ENCODE measurements around the gene ZNF488. TPM values are rescaled to one million over a fixed set of nuclear protein-coding genes. Genes with fewer than 3 reads are reported as not detected.
A peak's percentile ranks its signal among the peaks of the same experiment; 100 is the strongest.

ZNF488 gene
- total RNA-seq, 1 donor from 2014 or later = 2.9 TPM

DNA sequence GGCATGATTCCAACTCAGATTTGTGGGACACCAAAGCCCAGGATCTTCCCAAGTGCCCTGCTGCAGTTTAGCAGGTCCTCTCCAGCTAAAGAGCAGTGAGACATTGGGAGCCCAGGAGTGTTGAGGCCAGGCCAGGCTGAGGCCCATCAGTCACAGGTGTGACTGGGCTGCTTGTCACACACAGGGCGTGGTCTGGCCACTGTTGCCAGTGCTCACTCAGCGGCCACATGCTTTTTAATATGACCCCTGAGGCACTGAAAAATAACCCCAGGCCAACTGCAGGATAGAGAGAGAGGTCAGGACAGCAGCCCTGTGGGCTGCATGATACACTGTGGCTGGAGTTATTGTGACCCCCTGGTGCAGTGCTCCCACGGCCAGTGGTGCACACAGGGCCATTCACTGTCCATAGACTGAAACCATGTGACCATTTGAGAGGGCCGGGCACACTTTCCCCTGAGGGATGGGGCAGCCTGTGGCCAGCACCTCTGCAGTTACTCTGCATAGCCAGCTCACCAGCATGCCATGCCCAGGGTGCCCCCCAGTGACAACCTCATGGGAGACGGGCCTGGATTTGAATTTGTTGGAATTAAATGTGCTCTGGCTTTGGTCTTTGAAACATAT lies 57.7 kb downstream of the ZNF488 start:
- Mint-ChIP-seq H3K27ac (ENCODE audit: unreplicated experiment) (peak overlapping the region; percentile 50), H3K9me3 (no peaks in the 10 kb centered on the region), H3K27me3 (ENCODE audit: low read depth) (no peaks in the 10 kb centered on the region), H3K4me3 (no peak overlapping the region), H3K36me3 (ENCODE audit: low read depth) (no peaks in the 10 kb centered on the region), H3K4me1 (peaks cover 4% of the 10 kb centered on the region)
- DNase-seq (ENCODE audit: low read depth, low spot score) = no peak
- TF ChIP-seq, protein P1, sequence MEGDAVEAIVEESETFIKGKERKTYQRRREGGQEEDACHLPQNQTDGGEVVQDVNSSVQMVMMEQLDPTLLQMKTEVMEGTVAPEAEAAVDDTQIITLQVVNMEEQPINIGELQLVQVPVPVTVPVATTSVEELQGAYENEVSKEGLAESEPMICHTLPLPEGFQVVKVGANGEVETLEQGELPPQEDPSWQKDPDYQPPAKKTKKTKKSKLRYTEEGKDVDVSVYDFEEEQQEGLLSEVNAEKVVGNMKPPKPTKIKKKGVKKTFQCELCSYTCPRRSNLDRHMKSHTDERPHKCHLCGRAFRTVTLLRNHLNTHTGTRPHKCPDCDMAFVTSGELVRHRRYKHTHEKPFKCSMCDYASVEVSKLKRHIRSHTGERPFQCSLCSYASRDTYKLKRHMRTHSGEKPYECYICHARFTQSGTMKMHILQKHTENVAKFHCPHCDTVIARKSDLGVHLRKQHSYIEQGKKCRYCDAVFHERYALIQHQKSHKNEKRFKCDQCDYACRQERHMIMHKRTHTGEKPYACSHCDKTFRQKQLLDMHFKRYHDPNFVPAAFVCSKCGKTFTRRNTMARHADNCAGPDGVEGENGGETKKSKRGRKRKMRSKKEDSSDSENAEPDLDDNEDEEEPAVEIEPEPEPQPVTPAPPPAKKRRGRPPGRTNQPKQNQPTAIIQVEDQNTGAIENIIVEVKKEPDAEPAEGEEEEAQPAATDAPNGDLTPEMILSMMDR (conservative IDR thresholded peaks at IDR 0.05) = no peak

DNA sequence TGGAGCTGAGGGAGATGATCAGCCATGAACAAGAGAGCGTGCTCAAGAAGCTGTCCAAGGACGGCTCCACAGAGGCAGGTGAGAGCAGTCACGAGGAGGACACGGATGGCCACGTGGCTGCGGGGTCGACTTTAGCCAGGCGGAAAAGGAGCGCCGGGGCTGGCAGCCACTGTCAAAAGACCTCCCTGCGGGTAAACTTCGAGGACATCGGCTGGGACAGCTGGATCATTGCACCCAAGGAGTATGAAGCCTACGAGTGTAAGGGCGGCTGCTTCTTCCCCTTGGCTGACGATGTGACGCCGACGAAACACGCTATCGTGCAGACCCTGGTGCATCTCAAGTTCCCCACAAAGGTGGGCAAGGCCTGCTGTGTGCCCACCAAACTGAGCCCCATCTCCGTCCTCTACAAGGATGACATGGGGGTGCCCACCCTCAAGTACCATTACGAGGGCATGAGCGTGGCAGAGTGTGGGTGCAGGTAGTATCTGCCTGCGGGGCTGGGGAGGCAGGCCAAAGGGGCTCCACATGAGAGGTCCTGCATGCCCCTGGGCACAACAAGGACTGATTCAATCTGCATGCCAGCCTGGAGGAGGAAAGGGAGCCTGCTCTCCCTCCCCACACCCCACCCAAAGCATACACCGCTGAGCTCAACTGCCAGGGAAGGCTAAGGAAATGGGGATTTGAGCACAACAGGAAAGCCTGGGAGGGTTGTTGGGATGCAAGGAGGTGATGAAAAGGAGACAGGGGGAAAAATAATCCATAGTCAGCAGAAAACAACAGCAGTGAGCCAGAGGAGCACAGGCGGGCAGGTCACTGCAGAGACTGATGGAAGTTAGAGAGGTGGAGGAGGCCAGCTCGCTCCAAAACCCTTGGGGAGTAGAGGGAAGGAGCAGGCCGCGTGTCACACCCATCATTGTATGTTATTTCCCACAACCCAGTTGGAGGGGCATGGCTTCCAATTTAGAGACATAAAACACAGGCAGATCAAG lies 58.5 kb downstream of the ZNF488 start:
- Mint-ChIP-seq H3K4me1 (peaks cover 7% of the 10 kb centered on the region), H3K27ac (ENCODE audit: unreplicated experiment) (no peak overlapping the region), H3K9me3 (no peaks in the 10 kb centered on the region), H3K36me3 (ENCODE audit: low read depth) (no peaks in the 10 kb centered on the region), H3K27me3 (ENCODE audit: low read depth) (no peaks in the 10 kb centered on the region), H3K4me3 (no peak overlapping the region)
- no peak for DNase-seq (ENCODE audit: low read depth, low spot score)
- TF ChIP-seq, protein P1 (conservative IDR thresholded peaks at IDR 0.05) = no peak

DNA sequence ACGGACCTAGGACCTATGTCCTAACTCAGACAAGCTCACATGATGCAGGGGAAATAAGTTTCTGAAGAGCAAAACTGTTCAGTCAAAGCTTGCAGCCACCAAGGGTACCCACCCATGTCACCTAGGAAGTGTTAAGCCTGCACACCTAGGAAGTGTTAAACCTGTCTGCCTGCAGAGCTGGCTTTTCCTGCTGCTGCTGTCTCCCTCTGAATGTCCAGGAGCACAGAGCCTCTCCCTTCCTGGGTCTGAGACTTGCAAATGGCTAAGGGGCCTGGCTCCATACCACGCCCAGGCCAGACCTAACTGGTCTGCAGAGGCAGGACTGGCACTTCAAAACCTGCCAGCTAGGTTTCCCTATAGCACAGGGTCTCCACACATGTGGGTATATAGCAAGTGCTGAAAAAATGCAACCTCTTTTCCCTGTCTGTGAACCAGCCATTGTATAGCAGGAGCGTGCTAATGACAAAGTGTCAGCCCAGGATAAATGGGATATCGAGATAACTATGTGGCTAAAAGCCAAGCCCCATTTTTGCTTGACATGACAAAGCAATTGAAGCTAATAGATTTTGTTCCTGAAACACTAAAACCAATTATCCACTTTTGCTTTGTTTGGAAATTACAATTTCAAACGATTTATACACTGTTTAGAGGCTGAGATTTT lies 60.3 kb downstream of the ZNF488 start:
- Mint-ChIP-seq H3K27me3 (ENCODE audit: low read depth) (no peaks in the 10 kb centered on the region), H3K9me3 (peaks cover under 1% of the 10 kb centered on the region), H3K36me3 (ENCODE audit: low read depth) (no peaks in the 10 kb centered on the region), H3K4me3 (no peak overlapping the region), H3K27ac (ENCODE audit: unreplicated experiment) (no peak overlapping the region), H3K4me1 (peaks cover 7% of the 10 kb centered on the region)
- TF ChIP-seq, protein P1 (conservative IDR thresholded peaks at IDR 0.05) = no peak
- DNase-seq (ENCODE audit: low read depth, low spot score) = no peak

DNA sequence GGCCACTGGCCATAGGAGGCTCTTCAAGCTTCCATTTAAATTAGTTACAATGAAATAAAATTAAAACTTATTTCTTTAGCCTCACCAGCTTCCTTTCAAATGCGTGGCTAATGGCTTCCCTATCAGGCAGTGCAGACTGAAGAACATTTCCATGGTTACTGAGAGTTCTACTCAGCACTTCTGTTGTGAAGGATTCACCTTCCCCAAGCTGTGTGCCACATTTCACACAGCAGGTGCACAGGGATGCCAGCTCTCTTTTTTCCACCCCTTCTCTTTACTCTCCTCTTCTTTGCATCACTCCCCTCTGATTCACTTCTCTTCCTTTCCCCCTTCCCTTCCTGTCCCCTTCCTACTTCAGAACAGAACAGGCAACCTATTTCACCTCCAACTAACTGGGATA lies 61.0 kb downstream of the ZNF488 start:
- Mint-ChIP-seq H3K4me1 (peaks cover 7% of the 10 kb centered on the region), H3K36me3 (ENCODE audit: low read depth) (no peaks in the 10 kb centered on the region), H3K4me3 (no peak overlapping the region), H3K9me3 (peaks cover 2% of the 10 kb centered on the region), H3K27ac (ENCODE audit: unreplicated experiment) (no peak overlapping the region), H3K27me3 (ENCODE audit: low read depth) (no peaks in the 10 kb centered on the region)
- DNase-seq (ENCODE audit: low read depth, low spot score) = no peak
- TF ChIP-seq, protein P1 (conservative IDR thresholded peaks at IDR 0.05) = no peak

DNA sequence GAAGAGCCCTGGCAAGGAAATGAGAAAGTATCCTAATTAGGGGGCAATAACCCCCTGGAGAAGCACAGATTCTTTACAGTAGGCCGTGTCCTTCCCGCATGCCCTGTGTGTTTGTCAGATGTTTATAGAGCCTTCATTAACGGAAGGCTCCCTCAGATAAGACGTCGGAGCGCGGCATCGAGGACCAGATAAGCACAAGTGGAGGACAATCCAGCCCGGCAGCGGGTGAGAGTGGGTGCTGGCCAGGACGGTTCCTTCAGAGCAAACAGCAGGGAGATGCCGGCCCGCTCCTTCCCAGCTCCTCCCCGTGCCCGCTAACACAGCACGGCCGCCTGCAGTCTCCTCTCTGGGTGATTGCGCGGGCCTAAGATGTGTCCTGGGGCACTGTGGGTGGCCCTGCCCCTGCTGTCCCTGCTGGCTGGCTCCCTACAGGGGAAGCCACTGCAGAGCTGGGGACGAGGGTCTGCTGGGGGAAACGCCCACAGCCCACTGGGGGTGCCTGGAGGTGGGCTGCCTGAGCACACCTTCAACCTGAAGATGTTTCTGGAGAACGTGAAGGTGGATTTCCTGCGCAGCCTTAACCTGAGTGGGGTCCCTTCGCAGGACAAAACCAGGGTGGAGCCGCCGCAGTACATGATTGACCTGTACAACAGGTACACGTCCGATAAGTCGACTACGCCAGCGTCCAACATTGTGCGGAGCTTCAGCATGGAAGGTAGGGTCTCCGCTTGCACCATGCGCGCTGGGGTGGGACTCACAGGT lies 61.6 kb downstream of the ZNF488 start, which contains the start of gene GDF2:
GDF2 (plus strand) TSS at position 155 of the 762 bp plus-strand sequence; CDS start at position 370, 215 bp downstream.
- no peaks in the 10 kb centered on the region for H3K36me3 Mint-ChIP-seq (ENCODE audit: low read depth)
- peak within 1 kb of the TSS; percentile 22 for H3K27ac Mint-ChIP-seq (ENCODE audit: unreplicated experiment)
- no peak within 1 kb of the TSS for H3K4me3 Mint-ChIP-seq
- TF ChIP-seq, protein P1 (conservative IDR thresholded peaks at IDR 0.05) = no peak
- no peaks in the 10 kb centered on the region for H3K27me3 Mint-ChIP-seq (ENCODE audit: low read depth)
- no peak for DNase-seq (ENCODE audit: low read depth, low spot score)
- H3K4me1 Mint-ChIP-seq = peaks cover 7% of the 10 kb centered on the region
- peaks cover 2% of the 10 kb centered on the region for H3K9me3 Mint-ChIP-seq
